ENCODE results near the gene AP1M1. TPM values are rescaled to one million over a fixed set of nuclear protein-coding genes. Genes with fewer than 3 reads are reported as not detected.

The AP1M1 gene
- total and polyA plus RNA-seq, 11 donors = 26.2 to 93.4 (median 47.8) TPM

DNA sequence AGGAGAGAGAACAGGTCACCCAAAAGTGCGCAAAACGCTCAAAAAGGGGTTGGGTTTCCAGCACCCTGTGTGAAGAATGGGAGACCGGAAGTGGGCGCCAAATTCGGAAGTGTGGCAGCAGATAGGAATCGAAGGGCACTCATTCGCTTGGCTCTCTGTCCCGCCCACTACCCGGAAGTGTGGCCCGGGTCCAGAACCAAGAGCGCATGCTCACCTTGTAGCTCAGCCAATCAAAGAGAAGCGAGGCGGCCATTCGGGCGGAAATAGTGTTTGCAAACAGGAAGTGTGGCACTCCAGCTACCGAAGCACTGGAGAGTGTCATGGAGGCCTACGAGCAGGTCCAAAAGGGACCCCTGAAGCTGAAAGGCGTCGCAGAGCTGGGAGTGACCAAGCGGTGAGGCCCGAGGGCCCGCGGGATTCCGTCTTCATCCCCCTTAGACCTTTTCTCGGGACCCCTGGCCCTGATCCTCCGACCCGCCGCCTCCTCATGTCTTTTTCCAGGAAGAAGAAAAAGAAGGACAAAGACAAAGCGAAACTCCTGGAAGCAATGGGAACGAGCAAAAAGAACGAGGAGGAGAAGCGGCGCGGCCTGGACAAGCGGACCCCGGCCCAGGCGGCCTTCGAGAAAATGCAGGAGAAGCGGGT, 12.5 kb upstream of the AP1M1 start, which contains the start of gene FAM32A:
Gene FAM32A, plus strand, starts transcription at position 288 of the 645 bp plus-strand sequence. Its CDS starts 33 bp downstream, at position 321.
- H3K4me1 ChIP-seq = peaks cover 3 to 41% (median 16%) of the 10 kb centered on the region in 12 donors
- ATAC-seq (peak; percentile 94 to 99 (median 98)), DNase-seq (peak; percentile 99)
- peak within 1 kb of the TSS; percentile 66 to 99 (median 91) for H3K4me3 ChIP-seq
- H3K36me3 ChIP-seq = peaks cover 0 to 37% (median 25%) of the 10 kb centered on the region in 9 donors
- TF ChIP-seq, protein P1, sequence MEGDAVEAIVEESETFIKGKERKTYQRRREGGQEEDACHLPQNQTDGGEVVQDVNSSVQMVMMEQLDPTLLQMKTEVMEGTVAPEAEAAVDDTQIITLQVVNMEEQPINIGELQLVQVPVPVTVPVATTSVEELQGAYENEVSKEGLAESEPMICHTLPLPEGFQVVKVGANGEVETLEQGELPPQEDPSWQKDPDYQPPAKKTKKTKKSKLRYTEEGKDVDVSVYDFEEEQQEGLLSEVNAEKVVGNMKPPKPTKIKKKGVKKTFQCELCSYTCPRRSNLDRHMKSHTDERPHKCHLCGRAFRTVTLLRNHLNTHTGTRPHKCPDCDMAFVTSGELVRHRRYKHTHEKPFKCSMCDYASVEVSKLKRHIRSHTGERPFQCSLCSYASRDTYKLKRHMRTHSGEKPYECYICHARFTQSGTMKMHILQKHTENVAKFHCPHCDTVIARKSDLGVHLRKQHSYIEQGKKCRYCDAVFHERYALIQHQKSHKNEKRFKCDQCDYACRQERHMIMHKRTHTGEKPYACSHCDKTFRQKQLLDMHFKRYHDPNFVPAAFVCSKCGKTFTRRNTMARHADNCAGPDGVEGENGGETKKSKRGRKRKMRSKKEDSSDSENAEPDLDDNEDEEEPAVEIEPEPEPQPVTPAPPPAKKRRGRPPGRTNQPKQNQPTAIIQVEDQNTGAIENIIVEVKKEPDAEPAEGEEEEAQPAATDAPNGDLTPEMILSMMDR (IDR thresholded peaks at IDR 0.05) = peak in 10 of 12 donors; percentile 7 to 51 (median 25)
- TF ChIP-seq POLR2A (IDR thresholded peaks at IDR 0.05) = peak in 1 of 2 donors; percentile 74
- intact Hi-C loops (cut with DNase I) = loop anchor here in 4 of 10 donors (2.0 to 5.0 kb wide), 3 partner anchors 73 to 600 kb away; partner anchors contain the start of gene RAB8A (in 4 of the 4)
- WGBS, 4 donors = 0 to 1% (median 1%) methylated on average over 34 to 39 of the region's 39 CpGs
- peaks cover 0 to 9% (median 0%) of the 10 kb centered on the region in 9 donors for H3K27me3 ChIP-seq
- no peaks in the 10 kb centered on the region for H3K9me3 ChIP-seq
- H3K27ac ChIP-seq = peak within 1 kb of the TSS; percentile 72 to 92 (median 82)

GRCh38 chr19:16185768-16186123, 12.0 kb upstream of the AP1M1 start:
- DNase-seq = peak in 3 of 5 donors; percentile 34 to 62 (median 39)
- TF ChIP-seq, protein P1 (IDR thresholded peaks at IDR 0.05) = peak in 8 of 12 donors; percentile 22 to 49 (median 42)
- no peak for TF ChIP-seq POLR2A (IDR thresholded peaks at IDR 0.05)
- Histone ChIP-seq H3K4me3 (peak overlapping the region; percentile 66 to 99 (median 91)), H3K9me3 (no peaks in the 10 kb centered on the region), H3K36me3 (peaks cover 0 to 42% (median 30%) of the 10 kb centered on the region in 9 donors), H3K27me3 (peaks cover 0 to 9% (median 0%) of the 10 kb centered on the region in 9 donors), H3K4me1 (peaks cover 4 to 46% (median 16%) of the 10 kb centered on the region in 12 donors), H3K27ac (peak overlapping the region; percentile 72 to 92 (median 82))
- ATAC-seq = peak in 3 of 4 donors; percentile 20 to 50 (median 27)
- intact Hi-C loops (cut with DNase I) = loop anchor here in 4 of 10 donors (2.0 to 5.0 kb wide), 3 partner anchors 73 to 601 kb away; partner anchors contain the start of gene RAB8A (in 4 of the 4)
- WGBS, 4 donors = 0 to 1% (median 0%) methylated on average over 20 of the region's 20 CpGs

- Histone ChIP-seq H3K27ac (no peak overlapping the region), H3K9me3 (no peaks in the 10 kb centered on the region), H3K4me3 (no peak overlapping the region), H3K36me3 (peaks cover 0 to 70% (median 56%) of the 10 kb centered on the region in 9 donors), H3K27me3 (no peaks in the 10 kb centered on the region), H3K4me1 (peaks cover 4 to 40% (median 16%) of the 10 kb centered on the region in 12 donors)
- peak in 1 of 5 donors; percentile 28 for DNase-seq
- intact Hi-C loops (cut with DNase I) = loop anchor here in 2 of 10 donors (5.0 kb wide), 1 partner anchor 76 kb away; the partner anchor contains the start of gene RAB8A (in 2 of the 2)
- no peak for TF ChIP-seq POLR2A (IDR thresholded peaks at IDR 0.05)
- TF ChIP-seq, protein P1 (IDR thresholded peaks at IDR 0.05) = no peak
- ATAC-seq = no peak
- WGBS, 4 donors = 85 to 95% (median 89%) methylated on average over 3 of the region's 3 CpGs
These were observed 9.2 kb upstream of the AP1M1 start for GRCh38 chr19:16188521-16188920.

- H3K4me1 ChIP-seq = peaks cover 4 to 34% (median 13%) of the 10 kb centered on the region in 12 donors
- ATAC-seq (peak in 2 of 4 donors; percentile 14 to 40), DNase-seq (peak in 2 of 5 donors; percentile 27 to 47)
- H3K27me3 ChIP-seq = no peaks in the 10 kb centered on the region
- intact Hi-C loops (cut with DNase I) = loop anchor here in 1 of 10 donors (10.0 kb wide), 1 partner anchor 985 kb away; the partner anchor contains the start of gene NOTCH3
- H3K36me3 ChIP-seq = peaks cover 0 to 71% (median 56%) of the 10 kb centered on the region in 9 donors
- TF ChIP-seq, protein P1 (IDR thresholded peaks at IDR 0.05) = no peak
- TF ChIP-seq POLR2A (IDR thresholded peaks at IDR 0.05) = no peak
- no peak overlapping the region for H3K27ac ChIP-seq
- no peaks in the 10 kb centered on the region for H3K9me3 ChIP-seq
- WGBS, 4 donors = 49 to 71% (median 58%) methylated on average over 6 of the region's 6 CpGs
- no peak overlapping the region for H3K4me3 ChIP-seq
These were observed 7.5 kb upstream of the AP1M1 start for GRCh38 chr19:16190198-16190597.

Measured in heart left ventricle (tissue), 16 donors.